ENCODE measurements around the gene KCNQ1OT1. TPM values are rescaled to one million over a fixed set of nuclear protein-coding genes. Genes with fewer than 3 reads are reported as not detected.

Gene KCNQ1OT1
- total RNA-seq, 1 donor from 2014 or later, result 3.4 TPM

GRCh38 chr11:2717561-2718325, 17.9 kb upstream of the KCNQ1OT1 start:
- no peak overlapping the region for H3K27ac ChIP-seq
- no peaks in the 10 kb centered on the region for H3K9me3 ChIP-seq
- H3K4me3 ChIP-seq, result no peak overlapping the region
- H3K4me1 ChIP-seq, result peaks cover 18% of the 10 kb centered on the region
- DNase-seq (ENCODE audit: extremely low spot score in 2 of 2), result no peak
- H3K36me3 ChIP-seq, result no peaks in the 10 kb centered on the region
- intact Hi-C loops (cut with DNase I), result no loop called here
- no peaks in the 10 kb centered on the region for H3K27me3 ChIP-seq
- TF ChIP-seq, protein P1, sequence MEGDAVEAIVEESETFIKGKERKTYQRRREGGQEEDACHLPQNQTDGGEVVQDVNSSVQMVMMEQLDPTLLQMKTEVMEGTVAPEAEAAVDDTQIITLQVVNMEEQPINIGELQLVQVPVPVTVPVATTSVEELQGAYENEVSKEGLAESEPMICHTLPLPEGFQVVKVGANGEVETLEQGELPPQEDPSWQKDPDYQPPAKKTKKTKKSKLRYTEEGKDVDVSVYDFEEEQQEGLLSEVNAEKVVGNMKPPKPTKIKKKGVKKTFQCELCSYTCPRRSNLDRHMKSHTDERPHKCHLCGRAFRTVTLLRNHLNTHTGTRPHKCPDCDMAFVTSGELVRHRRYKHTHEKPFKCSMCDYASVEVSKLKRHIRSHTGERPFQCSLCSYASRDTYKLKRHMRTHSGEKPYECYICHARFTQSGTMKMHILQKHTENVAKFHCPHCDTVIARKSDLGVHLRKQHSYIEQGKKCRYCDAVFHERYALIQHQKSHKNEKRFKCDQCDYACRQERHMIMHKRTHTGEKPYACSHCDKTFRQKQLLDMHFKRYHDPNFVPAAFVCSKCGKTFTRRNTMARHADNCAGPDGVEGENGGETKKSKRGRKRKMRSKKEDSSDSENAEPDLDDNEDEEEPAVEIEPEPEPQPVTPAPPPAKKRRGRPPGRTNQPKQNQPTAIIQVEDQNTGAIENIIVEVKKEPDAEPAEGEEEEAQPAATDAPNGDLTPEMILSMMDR (IDR thresholded peaks at IDR 0.05), result no peak
- TF ChIP-seq POLR2A (IDR thresholded peaks at IDR 0.05) (no peak), POLR2AphosphoS5 (IDR thresholded peaks at IDR 0.05; ENCODE audit: insufficient read depth in 1 of 2, low read depth in 1 of 2) (no peak)

GRCh38 chr11:2716376-2717095, 16.7 kb upstream of the KCNQ1OT1 start:
- H3K4me3 ChIP-seq, result no peak overlapping the region
- H3K36me3 ChIP-seq, result no peaks in the 10 kb centered on the region
- H3K9me3 ChIP-seq, result no peaks in the 10 kb centered on the region
- H3K4me1 ChIP-seq, result peaks cover 20% of the 10 kb centered on the region
- intact Hi-C loops (cut with DNase I), result no loop called here
- no peaks in the 10 kb centered on the region for H3K27me3 ChIP-seq
- H3K27ac ChIP-seq, result no peak overlapping the region
- TF ChIP-seq, protein P1 (IDR thresholded peaks at IDR 0.05), result no peak
- TF ChIP-seq POLR2AphosphoS5 (IDR thresholded peaks at IDR 0.05; ENCODE audit: insufficient read depth in 1 of 2, low read depth in 1 of 2) (no peak), POLR2A (IDR thresholded peaks at IDR 0.05) (no peak)
- DNase-seq (ENCODE audit: extremely low spot score in 2 of 2), result no peak

DNA sequence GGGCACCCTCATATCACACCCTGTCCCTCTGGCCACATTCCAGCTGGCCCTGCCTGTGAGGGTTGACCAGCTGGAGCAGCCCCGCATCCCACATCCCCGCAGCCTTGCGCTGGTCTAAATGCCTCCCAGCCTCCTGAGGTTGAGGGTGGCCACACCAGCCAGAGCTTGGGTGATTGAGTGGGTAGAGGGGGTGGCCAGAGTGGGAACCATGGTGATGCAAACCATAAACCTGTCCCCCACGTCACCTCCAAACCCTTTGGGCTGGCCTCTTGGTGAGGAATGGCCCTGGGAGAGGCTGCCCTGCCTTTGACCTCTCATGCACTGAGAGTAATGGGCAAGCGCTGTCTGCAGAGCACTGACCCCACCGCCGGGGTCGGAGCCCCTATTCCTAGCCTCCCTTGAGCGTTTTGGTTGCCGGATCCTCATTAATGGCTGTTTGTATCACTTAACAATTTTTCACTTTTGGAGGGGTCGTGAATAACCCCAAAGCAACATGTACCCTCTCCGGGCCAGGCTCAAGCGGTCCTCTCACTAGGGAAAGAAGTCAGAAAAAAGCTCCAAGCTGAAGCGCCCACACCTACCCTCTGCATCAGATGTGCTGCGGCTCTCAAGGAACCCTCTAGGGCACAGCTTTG, 16.0 kb upstream of the KCNQ1OT1 start:
- no peak overlapping the region for H3K4me3 ChIP-seq
- no peaks in the 10 kb centered on the region for H3K27me3 ChIP-seq
- peak overlapping the region; percentile 58 for H3K27ac ChIP-seq
- H3K36me3 ChIP-seq, result no peaks in the 10 kb centered on the region
- TF ChIP-seq POLR2AphosphoS5 (IDR thresholded peaks at IDR 0.05; ENCODE audit: insufficient read depth in 1 of 2, low read depth in 1 of 2) (no peak), POLR2A (IDR thresholded peaks at IDR 0.05) (no peak)
- TF ChIP-seq, protein P1 (IDR thresholded peaks at IDR 0.05), result no peak
- intact Hi-C loops (cut with DNase I), result no loop called here
- no peaks in the 10 kb centered on the region for H3K9me3 ChIP-seq
- peaks cover 20% of the 10 kb centered on the region for H3K4me1 ChIP-seq
- DNase-seq (ENCODE audit: extremely low spot score in 2 of 2), result no peak

DNA sequence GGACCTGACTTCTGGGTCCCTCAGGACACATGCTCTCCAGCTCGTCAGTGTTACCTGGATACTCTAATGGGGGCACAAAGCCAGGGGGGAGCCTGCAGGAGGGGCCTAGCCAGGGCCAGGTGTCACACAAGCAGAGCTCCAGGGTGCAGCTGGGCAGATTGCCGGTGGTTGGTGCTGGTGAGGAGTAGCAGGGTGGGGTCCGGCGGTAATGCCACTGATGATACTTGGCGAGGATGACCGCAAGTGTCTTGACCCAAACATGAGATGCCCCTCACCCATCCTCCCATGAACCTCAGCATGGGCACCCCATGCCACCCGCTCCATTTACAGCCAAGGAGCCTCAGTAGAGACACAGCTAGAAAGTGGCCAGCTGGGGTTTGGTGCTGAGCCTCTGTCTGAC, 15.1 kb upstream of the KCNQ1OT1 start:
- peaks cover 20% of the 10 kb centered on the region for H3K4me1 ChIP-seq
- no peaks in the 10 kb centered on the region for H3K9me3 ChIP-seq
- no peaks in the 10 kb centered on the region for H3K27me3 ChIP-seq
- H3K27ac ChIP-seq, result peak overlapping the region; percentile 58
- TF ChIP-seq, protein P1 (IDR thresholded peaks at IDR 0.05), result no peak
- TF ChIP-seq POLR2AphosphoS5 (IDR thresholded peaks at IDR 0.05; ENCODE audit: insufficient read depth in 1 of 2, low read depth in 1 of 2), result no peak
- no peak for TF ChIP-seq POLR2A (IDR thresholded peaks at IDR 0.05)
- no peak overlapping the region for H3K4me3 ChIP-seq
- no peaks in the 10 kb centered on the region for H3K36me3 ChIP-seq
- intact Hi-C loops (cut with DNase I), result no loop called here
- no peak for DNase-seq (ENCODE audit: extremely low spot score in 2 of 2)
